HG03139 (cell line): Measurements from ENCODE around the gene ZBTB7C.

Source experiments
- ATAC-seq: cut with Tn5 transposase; IDR thresholded peaks from one replicate; pipeline ENCODE4 v1.9.1; 2021; ENCODE audit not compliant: unreplicated experiment

The ZBTB7C gene

GRCh38 chr18:48152549-48152948 is 256.6 kb downstream of the ZBTB7C start:
- no peak for ATAC-seq

- ATAC-seq = no peak
These were observed 257.6 kb downstream of the ZBTB7C start for GRCh38 chr18:48151421-48152065.

GRCh38 chr18:48149020-48149685 is 260.0 kb downstream of the ZBTB7C start:
- ATAC-seq = no peak

GRCh38 chr18:48142994-48143393 is 266.2 kb downstream of the ZBTB7C start:
- no peak for ATAC-seq

GRCh38 chr18:48142353-48142752 is 266.8 kb downstream of the ZBTB7C start:
- no peak for ATAC-seq

GRCh38 chr18:48140731-48141130 is 268.5 kb downstream of the ZBTB7C start:
- no peak for ATAC-seq

GRCh38 chr18:48139431-48140347 is 269.5 kb downstream of the ZBTB7C start:
- ATAC-seq = no peak

GRCh38 chr18:48138660-48139430 is 270.3 kb downstream of the ZBTB7C start:
- no peak for ATAC-seq

- no peak for ATAC-seq
These were observed 271.0 kb downstream of the ZBTB7C start for GRCh38 chr18:48138210-48138609.

GRCh38 chr18:48137374-48138081 is 271.7 kb downstream of the ZBTB7C start:
- no peak for ATAC-seq

GRCh38 chr18:48136827-48137373 is 272.3 kb downstream of the ZBTB7C start:
- no peak for ATAC-seq

GRCh38 chr18:48136051-48136826 is 272.9 kb downstream of the ZBTB7C start:
- ATAC-seq = no peak

- ATAC-seq = no peak
These were observed 273.7 kb downstream of the ZBTB7C start for GRCh38 chr18:48135436-48135966.

- ATAC-seq = no peak
These were observed 274.6 kb downstream of the ZBTB7C start for GRCh38 chr18:48134609-48135008.

GRCh38 chr18:48133671-48134251 is 275.4 kb downstream of the ZBTB7C start:
- ATAC-seq = no peak

GRCh38 chr18:48132797-48133655 is 276.2 kb downstream of the ZBTB7C start:
- ATAC-seq = no peak

- ATAC-seq = no peak
These were observed 278.1 kb downstream of the ZBTB7C start for GRCh38 chr18:48131042-48131441.

GRCh38 chr18:48129621-48130082 is 279.5 kb downstream of the ZBTB7C start:
- ATAC-seq = no peak
